HepG2 (cell line): ENCODE data around the gene RRP12. TPM values are rescaled to one million over a fixed set of nuclear protein-coding genes. Genes with fewer than 3 reads are reported as not detected.

Experiments used
- ATAC-seq: fragments of 200-7000 bp; cut with Tn5 transposase; 3 replicates; pipeline ENCODE4 v1.9.1; 2020; ENCODE audit warnings: mild to moderate bottlenecking, moderate library complexity
- BruUV-seq: library from RNA; stranded (reverse); fragments of 400-500 nt; replicated peaks from 2 replicates; lab custom pipeline; 2021; lab: Mats Ljungman, UMichigan
- CTCF ChIA-PET: fragments of 300-600 bp; formaldehyde crosslinking; extraction: SDS; loops from one replicate; lab custom pipeline; 2021; ENCODE audit warnings: low total read pairs, inconsistent platforms, low intra/inter-chr PET ratio; lab: Yijun Ruan, JAX
- POLR2A ChIA-PET: fragments of 350-600 bp; sonication (Branson Sonifier 250); formaldehyde crosslinking; loops from one replicate; lab custom pipeline; 2020; ENCODE audit warnings: antibody characterized with exemption, inconsistent platforms; lab: Yijun Ruan, JAX
- DNase-seq: peaks from one replicate; pipeline ENCODE4 v3.0.0-alpha.2; 2015; ENCODE audit warnings: low spot score
- FAIRE-seq: peaks from 3 replicates; lab custom pipeline; 2011; peaks lifted over from hg19 to GRCh38; lab: Jason Lieb, UNC
- H2AFZ ChIP-seq: one replicate; pipeline ENCODE4 v1.6.1; 2011; ENCODE audit warnings: low read length, inconsistent platforms
- H3K27ac ChIP-seq: fragments of 300-600 bp; 3 replicates; pipeline ENCODE4 v1.8.0; 2011; ENCODE audit warnings: mixed run types, mild to moderate bottlenecking, mixed read lengths, low read length, inconsistent platforms; ENCODE audit not compliant: insufficient read depth; ENCODE audit errors: extremely low read length
- H3K27me3 ChIP-seq, 2 experiments: fragments of 200-600 bp in 1 of 2; 2 replicates in 1 of 2; 3 replicates in 1 of 2; pipeline versions ENCODE4 v1.6.0 to v1.8.0; 2011; ENCODE audit warnings: low read length in 2 of 2, mild to moderate bottlenecking in 2 of 2, moderate library complexity in 2 of 2, inconsistent platforms in 1 of 2; ENCODE audit not compliant: insufficient read depth in 2 of 2, control insufficient read depth in 1 of 2
- H3K36me3 ChIP-seq, 2 experiments: fragments of 200-600 bp in 1 of 2; replicated peaks in 1 of 2; 2 replicates in 1 of 2; 3 replicates in 1 of 2; pipeline versions ENCODE4 v1.5.1 to v1.8.0; 2011; ENCODE audit warnings: low read length in 2 of 2, inconsistent platforms in 1 of 2; ENCODE audit not compliant: insufficient read depth in 2 of 2, control insufficient read depth in 1 of 2
- H3K4me1 ChIP-seq: 2 replicates; pipeline ENCODE4 v1.5.1; 2012; ENCODE audit warnings: low read length, inconsistent platforms; ENCODE audit not compliant: insufficient read depth
- H3K4me2 ChIP-seq: 2 replicates; pipeline ENCODE4 v1.6.0; 2011; ENCODE audit warnings: low read depth, low read length, inconsistent platforms
- H3K4me3 ChIP-seq, 3 experiments: fragments of 200-600 bp in 1 of 3; sonication (generic), shearing (Covaris generic) in 1 of 3; replicated peaks in 1 of 3; 2 replicates each; pipeline ENCODE4 v1.5.1; 2011 to 2016; ENCODE audit warnings: low read length in 3 of 3, inconsistent platforms in 2 of 3, low read depth in 2 of 3, mild to moderate bottlenecking in 2 of 3, control low read depth in 1 of 3, mixed read lengths in 1 of 3; ENCODE audit not compliant: insufficient read depth in 1 of 3
- H3K79me2 ChIP-seq: one replicate; pipeline ENCODE4 v1.6.1; 2011; ENCODE audit warnings: low read length, inconsistent platforms; ENCODE audit not compliant: insufficient read depth
- H3K9ac ChIP-seq: 2 replicates; pipeline ENCODE4 v1.6.0; 2011; ENCODE audit warnings: mild to moderate bottlenecking, low read depth, low read length, inconsistent platforms; ENCODE audit not compliant: insufficient read depth
- H3K9me3 ChIP-seq: 2 replicates; pipeline ENCODE4 v1.5.1; 2012; ENCODE audit warnings: mild to moderate bottlenecking, low read length
- H4K20me1 ChIP-seq: 2 replicates; pipeline ENCODE4 v1.6.0; 2011; ENCODE audit warnings: inconsistent platforms, mild to moderate bottlenecking, low read length, moderate library complexity; ENCODE audit not compliant: insufficient read depth
- ATF3 ChIP-seq: sonication (generic); formaldehyde crosslinking; IDR thresholded peaks from 2 replicates; pipeline ENCODE4 v1.4.0; 2020; ENCODE audit warnings: missing genetic modification reagents
- ATF7-NPFF ChIP-seq: sonication (generic); formaldehyde crosslinking; IDR thresholded peaks from 2 replicates; pipeline ENCODE4 v1.8.1; 2023; ENCODE audit warnings: mild to moderate bottlenecking, low read depth, missing genetic modification reagents, moderate library complexity
- GMEB1 ChIP-seq: sonication (generic); formaldehyde crosslinking; IDR thresholded peaks from 2 replicates; pipeline ENCODE4 v1.5.1; 2020; ENCODE audit warnings: missing genetic modification reagents, mild to moderate bottlenecking, borderline replicate concordance
- HDAC1 ChIP-seq: sonication (generic); formaldehyde crosslinking; IDR thresholded peaks from 2 replicates; pipeline ENCODE4 v1.5.1; 2020; ENCODE audit warnings: mild to moderate bottlenecking, missing genetic modification reagents
- KAT2B ChIP-seq: fragments of 150-350 bp; IDR thresholded peaks from 2 replicates; pipeline ENCODE4 v1.6.1; 2014; ENCODE audit warnings: low read depth, low read length, borderline replicate concordance
- LCORL ChIP-seq, 2 experiments: fragments of 450-650 bp in 1 of 2; sonication (generic) in 1 of 2; formaldehyde crosslinking in 1 of 2; IDR thresholded peaks; 2 replicates each; pipeline versions ENCODE4 v1.5.0 to v1.6.1; 2017 to 2020; ENCODE audit warnings: antibody characterized with exemption in 1 of 2, missing genetic modification reagents in 1 of 2
- MEIS2 ChIP-seq: sonication (generic); formaldehyde crosslinking; IDR thresholded peaks from 2 replicates; pipeline ENCODE4 v1.9.0; 2021; ENCODE audit warnings: mild to moderate bottlenecking, missing genetic modification reagents
- NR2F1 ChIP-seq, 2 experiments: fragments of 450-650 bp in 1 of 2; formaldehyde crosslinking in 1 of 2; IDR thresholded peaks; 2 replicates each; pipeline versions ENCODE4 v1.5.0 to v1.6.1; 2016 to 2020; ENCODE audit warnings: mild to moderate bottlenecking in 1 of 2, missing compliant biosample characterization in 1 of 2, missing genetic modification reagents in 1 of 2, moderate library complexity in 1 of 2
- SMAD9 ChIP-seq: sonication (generic); formaldehyde crosslinking; IDR thresholded peaks from 2 replicates; pipeline ENCODE4 v1.5.1; 2020; ENCODE audit warnings: mild to moderate bottlenecking, missing genetic modification reagents
- SP140L ChIP-seq: sonication (generic); formaldehyde crosslinking; IDR thresholded peaks from 2 replicates; pipeline ENCODE4 v1.4.0; 2020; ENCODE audit warnings: missing genetic modification reagents, borderline replicate concordance
- SRSF1 ChIP-seq: fragments of 200-400 bp; formaldehyde crosslinking; optimal IDR thresholded peaks from 2 replicates; pipeline ENCODE3; 2017; ENCODE audit warnings: mild to moderate bottlenecking, low read depth, low read length, moderate library complexity
- U2AF2 ChIP-seq: fragments of 200-400 bp; formaldehyde crosslinking; IDR thresholded peaks from 2 replicates; pipeline ENCODE4 v1.6.1; 2017; ENCODE audit warnings: low read depth, mild to moderate bottlenecking, low read length
- ZBTB33 ChIP-seq: sonication (generic); formaldehyde crosslinking; IDR thresholded peaks from 2 replicates; pipeline ENCODE4 v1.4.0; 2020; ENCODE audit warnings: missing genetic modification reagents
- ZNF251 ChIP-seq: sonication (generic); formaldehyde crosslinking; IDR thresholded peaks from 2 replicates; pipeline ENCODE4 v1.9.0; 2021; ENCODE audit warnings: mild to moderate bottlenecking, missing genetic modification reagents
- ZNF317 ChIP-seq: sonication (generic); formaldehyde crosslinking; IDR thresholded peaks from 2 replicates; pipeline ENCODE4 v1.5.0; 2020; ENCODE audit warnings: mild to moderate bottlenecking, missing genetic modification reagents
- ZNF451 ChIP-seq: sonication (generic); formaldehyde crosslinking; IDR thresholded peaks from 2 replicates; pipeline ENCODE4 v1.5.0; 2020; ENCODE audit warnings: mild to moderate bottlenecking, missing genetic modification reagents
- ZNF549 ChIP-seq: sonication (generic); formaldehyde crosslinking; IDR thresholded peaks from 2 replicates; pipeline ENCODE4 v1.5.0; 2020; ENCODE audit warnings: missing genetic modification reagents
- ZNF563 ChIP-seq: sonication (generic); formaldehyde crosslinking; IDR thresholded peaks from 2 replicates; pipeline ENCODE4 v1.8.0; 2022; ENCODE audit warnings: mild to moderate bottlenecking, moderate library complexity, missing genetic modification reagents
- ZNF597 ChIP-seq: sonication (generic); formaldehyde crosslinking; IDR thresholded peaks from 2 replicates; pipeline ENCODE4 v1.5.0; 2020; ENCODE audit warnings: missing genetic modification reagents
- ZNF691 ChIP-seq: sonication (generic); formaldehyde crosslinking; IDR thresholded peaks from 2 replicates; pipeline ENCODE4 v1.4.0; 2020; ENCODE audit warnings: missing genetic modification reagents, low read depth, mild to moderate bottlenecking, borderline replicate concordance
- WGBS: methylation state at CpG from one replicate; pipeline ENCODE4 v1.1.6; 2017; ENCODE audit warnings: low lambda C conversion rate; 5-methylcytosine and 5-hydroxymethylcytosine counted together
- in situ Hi-C: cut with HindIII; loops from 2 replicates; pipeline ENCODE4 v1.10.0; 2017; ENCODE audit warnings: low pct_unique_long_range_greater_than_20kb; ENCODE audit not compliant: extremely low pct_ligation_motif_present
- intact Hi-C: fragments of 100-400 bp; cut with micrococcal nuclease; formaldehyde crosslinking; loops from one replicate; pipeline ENCODE4 v1.10.0; 2022; ENCODE audit not compliant: unreplicated experiment
- polyA plus RNA-seq, 8 experiments: library from polyadenylated mRNA; depleted of rRNA in 3 of 8; stranded (reverse) in 7 of 8; unstranded in 1 of 8; fragments of >200 nt; fragmentation: Illumina TruSeq in 4 of 8; extraction: Trizol in 4 of 8; gene quantifications; 2 replicates each; pipeline versions ENCODE4 v1.2.1 to v1.2.3, GENCODE V29; 2011 to 2016; ENCODE audit warnings: low read depth in 4 of 8, missing spikeins in 1 of 8, mixed read lengths in 1 of 8; ENCODE audit not compliant: insufficient read depth in 1 of 8
- total RNA-seq, 5 experiments: library from RNA; depleted of rRNA; stranded (reverse); fragments of >200 nt; fragmentation: Illumina TruSeq; extraction: Trizol; gene quantifications; 2 replicates each; pipeline ENCODE4 v1.2.3, GENCODE V29; 2016; ENCODE audit warnings: low read depth in 1 of 5

Gene RRP12
- total and polyA plus RNA-seq, 2 of the 13 experiments (the other 11 are each of a cell fraction or from before 2014, with no cell fraction given) = 13.2 to 39.4 TPM

GRCh38 chr10:97371696-97372095 is 29.4 kb downstream of the RRP12 start:
- ChIA-PET CTCF (no interaction called here), POLR2A (no interaction called here)
- H2AFZ ChIP-seq = no peak overlapping the region
- no peak overlapping the region for H3K4me2 ChIP-seq
- ATAC-seq (no peak), FAIRE-seq (no peak), DNase-seq (no peak)
- WGBS = 89% methylated on average over 7 of the region's 7 CpGs
- H3K36me3 ChIP-seq = peaks cover 51 to 67% of the 10 kb centered on the region in 2 experiments
- H3K4me1 ChIP-seq = no peaks in the 10 kb centered on the region
- intact Hi-C loops = no loop called here
- H3K79me2 ChIP-seq = no peaks in the 10 kb centered on the region
- H3K27ac ChIP-seq = no peak overlapping the region
- H3K27me3 ChIP-seq = no peaks in the 10 kb centered on the region
- no peak overlapping the region for H3K9ac ChIP-seq
- H3K9me3 ChIP-seq = no peaks in the 10 kb centered on the region
- H3K4me3 ChIP-seq = no peak overlapping the region
- no peak for TF ChIP-seq ATF7-NPFF (CRISPR knock-in tag)
- no peak for TF ChIP-seq NR2F1 (CRISPR knock-in tag; IDR thresholded peaks at IDR 0.05)
- no peak for TF ChIP-seq ZNF549
- no peak for TF ChIP-seq U2AF2
- no peak for TF ChIP-seq MEIS2 (CRISPR knock-in tag)
- no peak for TF ChIP-seq KAT2B
- no peak for TF ChIP-seq ZNF451 (CRISPR knock-in tag)
- TF ChIP-seq ZNF317 (CRISPR knock-in tag) = no peak
- TF ChIP-seq ATF3 = no peak
- no peak for TF ChIP-seq ZNF563 (CRISPR knock-in tag)
- TF ChIP-seq SMAD9 (CRISPR knock-in tag) = no peak
- no peak for TF ChIP-seq HDAC1
- no peak for TF ChIP-seq ZNF597 (CRISPR knock-in tag)
- TF ChIP-seq ZNF691 = no peak
- TF ChIP-seq SRSF1 = no peak
- TF ChIP-seq ZBTB33 (CRISPR knock-in tag) = no peak
- no peak for TF ChIP-seq GMEB1 (CRISPR knock-in tag)
- no peak for TF ChIP-seq SP140L (CRISPR knock-in tag)
- TF ChIP-seq LCORL (IDR thresholded peaks at IDR 0.05) = no peak
- no peak for TF ChIP-seq LCORL (CRISPR knock-in tag; IDR thresholded peaks at IDR 0.05)
- TF ChIP-seq ZNF251 (CRISPR knock-in tag) = no peak
- TF ChIP-seq, all 625 proteins: peak for 0
- BruUV-seq = no TSS peak
- H4K20me1 ChIP-seq = no peaks in the 10 kb centered on the region
- in situ Hi-C loops = no loop called here
